H1 (cell line): Measurements from ENCODE around the gene NMRK1. TPM values are rescaled to one million over a fixed set of nuclear protein-coding genes. Genes with fewer than 3 reads are reported as not detected.

ENCODE experiments used
- KDM5A ChIP-seq: fragments of 200-600 bp; IDR thresholded peaks from 2 replicates; pipeline ENCODE4 v1.7.1; 2012; ENCODE audit warnings: mild to moderate bottlenecking, low read length, inconsistent platforms, mixed read lengths
- POU5F1 ChIP-seq: IDR thresholded peaks from 2 replicates; pipeline ENCODE4 v1.6.1; 2011; ENCODE audit warnings: low read depth, mild to moderate bottlenecking, low read length, moderate library complexity
- RFX5 ChIP-seq: IDR thresholded peaks from 2 replicates; pipeline ENCODE4 v1.6.1; 2011; ENCODE audit warnings: low read depth, low read length, improper control_type of control experiment, borderline replicate concordance
- SAP30 ChIP-seq: fragments of 300-600 bp; sonication (generic); IDR thresholded peaks from 2 replicates; pipeline ENCODE4 v1.7.1; 2012; ENCODE audit warnings: low read length, moderate library complexity, mild to moderate bottlenecking, inconsistent platforms; ENCODE audit not compliant: insufficient read depth, insufficient replicate concordance
- TCF12 ChIP-seq: IDR thresholded peaks from 2 replicates; pipeline ENCODE4 v1.6.1; 2011; ENCODE audit warnings: low read depth, mild to moderate bottlenecking, low read length
- polyA plus RNA-seq, 7 experiments: library from polyadenylated mRNA; depleted of rRNA in 3 of 7; stranded (reverse) in 5 of 7; unstranded in 2 of 7; fragments of >200 nt in 5 of 7; fragments of 200-250 nt in 2 of 7; gene quantifications; 1 replicate in 5 of 7; 2 replicates in 1 of 7; 4 replicates in 1 of 7; pipeline versions ENCODE4 v1.2.1 to v1.2.3, GENCODE V29; 2011 to 2013; ENCODE audit warnings: missing spikeins in 2 of 7, mixed read lengths in 2 of 7
- total RNA-seq: library from RNA; stranded (reverse); fragmentation: NEBNext Ultra II Directional; extraction: Animal tissue kit (Norgen Biotek cat#: 25700); gene quantifications from 2 replicates; pipeline ENCODE4 v1.2.1, GENCODE V29; 2021

Gene NMRK1
- total and polyA plus RNA-seq, 2 of the 8 experiments (the other 6 are each of a cell fraction or from before 2014, with no cell fraction given) = 5.8 to 8.1 TPM

DNA sequence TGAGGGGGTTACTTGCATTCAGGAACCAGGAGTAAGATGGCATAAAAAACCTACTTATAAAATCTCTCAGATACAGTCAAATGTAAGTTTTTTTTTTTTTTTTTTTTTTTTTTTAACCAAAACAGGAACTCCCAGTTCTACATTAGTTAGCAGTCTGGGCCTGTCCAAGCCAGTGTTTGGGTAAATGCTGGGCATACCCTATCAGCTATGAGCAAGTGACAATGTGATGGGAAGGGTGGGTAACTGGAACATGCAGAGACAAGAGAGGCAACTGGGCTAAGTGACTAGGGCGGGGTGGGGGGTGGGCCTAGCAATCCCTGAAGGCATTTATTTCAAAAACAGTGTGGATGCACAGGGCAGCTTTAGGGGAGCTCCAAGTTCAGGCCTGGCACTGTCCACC is 2.3 kb downstream of the NMRK1 start (continued):
- TF ChIP-seq TCF12 (no peak), RFX5 (no peak), SAP30 (no peak), KDM5A (no peak), POU5F1 (no peak)
